ENCODE measurements around the gene NVL. TPM values are rescaled to one million over a fixed set of nuclear protein-coding genes. Genes with fewer than 3 reads are reported as not detected.

Gene NVL
- total and polyA plus RNA-seq, 2 of the 8 experiments (the other 6 are each of a cell fraction or from before 2014, with no cell fraction given) = 22.7 to 45.8 TPM

DNA sequence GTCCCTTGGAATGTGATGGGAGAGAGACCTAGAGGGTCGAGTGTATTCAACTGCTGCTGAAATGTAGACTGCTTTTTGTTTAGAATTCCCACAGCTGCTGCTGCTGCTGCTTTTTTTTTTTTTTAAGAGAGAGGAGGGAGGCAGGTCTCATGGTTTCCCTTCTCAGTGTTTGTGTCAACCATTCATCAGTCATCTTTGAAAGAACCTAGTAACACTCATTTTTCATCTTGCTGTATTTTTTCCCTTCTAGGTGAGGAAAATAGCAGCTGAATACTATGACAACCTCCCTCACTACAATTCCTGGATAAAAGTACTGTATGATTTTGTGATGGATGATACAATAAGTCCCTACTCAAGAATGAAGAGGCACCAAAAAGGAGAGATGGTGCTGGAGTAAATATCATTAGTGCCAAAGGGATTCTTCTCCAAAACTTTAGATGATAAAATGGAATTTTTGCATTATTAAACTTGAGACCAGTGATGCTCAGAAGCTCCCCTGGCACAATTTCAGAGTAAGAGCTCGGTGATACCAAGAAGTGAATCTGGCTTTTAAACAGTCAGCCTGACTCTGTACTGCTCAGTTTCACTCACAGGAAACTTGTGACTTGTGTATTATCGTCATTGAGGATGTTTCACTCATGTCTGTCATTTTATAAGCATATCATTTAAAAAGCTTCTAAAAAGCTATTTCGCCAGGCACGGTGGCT lies 137.7 kb downstream of the NVL start:
- Histone ChIP-seq H3K23me2 (ENCODE audit: low read depth, low read length) (no peaks in the 10 kb centered on the region), H4K91ac (replicated peaks; ENCODE audit: insufficient read length, low read length) (no peak overlapping the region), H2BK12ac (ENCODE audit: low read depth, low read length) (no peak overlapping the region), H4K8ac (ENCODE audit: extremely low read depth, insufficient read depth, low read length) (no peak overlapping the region), H3K14ac (ENCODE audit: insufficient read length) (no peak overlapping the region), H3K27ac (ENCODE audit: low read depth, low read length) (no peak overlapping the region), H3K4me1 (replicated peaks in 1 of 4; ENCODE audit: control insufficient read depth in 3 of 4, insufficient read depth in 4 of 4, low read length in 3 of 4) (peaks cover 0 to 3% (median 0%) of the 10 kb centered on the region in 4 experiments; a peak in 1 of 7 replicates), H3K56ac (replicated peaks; ENCODE audit: insufficient read length, low read depth, low read length) (no peak overlapping the region), H3K4me2 (ENCODE audit: insufficient read depth in 1 of 2, low read depth in 2 of 2, low read length in 2 of 2) (no peak overlapping the region), H2BK120ac (replicated peaks; ENCODE audit: low read depth, low read length) (no peak overlapping the region), H3K79me2 (ENCODE audit: control insufficient read depth in 1 of 2, insufficient read depth in 2 of 2, low read length in 2 of 2) (peaks cover 4 to 33% of the 10 kb centered on the region in 2 experiments), H3K4ac (replicated peaks; ENCODE audit: insufficient read length, low read depth, low read length) (no peak overlapping the region), H4K5ac (ENCODE audit: insufficient read length, low read depth, low read length) (no peak overlapping the region), H2AK5ac (ENCODE audit: low read depth, low read length) (no peak overlapping the region), H2AFZ (ENCODE audit: low read length) (no peak overlapping the region), H3K27me3 (replicated peaks in 1 of 4; ENCODE audit: control insufficient read depth in 3 of 4, extremely low read depth in 1 of 4, insufficient read depth in 3 of 4, low read length in 3 of 4) (no peaks in the 10 kb centered on the region), H3K79me1 (ENCODE audit: low read depth, low read length) (no peaks in the 10 kb centered on the region; the same call in 1 of the 2 replicates), H4K20me1 (replicated peaks in 1 of 2; ENCODE audit: control insufficient read depth in 1 of 2, insufficient read depth in 2 of 2, low read length in 2 of 2) (no peaks in the 10 kb centered on the region), H3K4me3 (ENCODE audit: extremely low read depth in 1 of 4, insufficient read depth in 2 of 4, low read depth in 3 of 4, low read length in 4 of 4) (no peak overlapping the region), H2BK5ac (ENCODE audit: low read depth, low read length) (no peak overlapping the region), H2BK15ac (ENCODE audit: low read length) (no peak overlapping the region), H3K23ac (ENCODE audit: insufficient read length) (no peak overlapping the region), H3K18ac (ENCODE audit: extremely low read depth, low read length) (no peak overlapping the region), H2BK20ac (ENCODE audit: low read length) (no peak overlapping the region), H3K9me3 (ENCODE audit: insufficient read depth in 2 of 2, low read depth in 1 of 2, low read length in 1 of 2) (peaks cover 0 to 2% of the 10 kb centered on the region in 2 experiments; a peak in 1 of 4 replicates), H3K36me3 (ENCODE audit: control insufficient read depth in 2 of 4, insufficient read depth in 4 of 4, low read length in 3 of 4) (peaks cover 2 to 32% (median 14%) of the 10 kb centered on the region in 4 experiments; a peak in 5 of 8 replicates), H3K9ac (replicated peaks in 1 of 4; ENCODE audit: extremely low read depth in 1 of 4, low read depth in 3 of 4, low read length in 3 of 4) (no peak overlapping the region)
- POLR2A ChIA-PET (ENCODE audit: partially characterized antibody) = no interaction called here
- CTCF ChIA-PET (ENCODE audit: partially characterized antibody) = interaction anchor here (0.7 to 1.6 kb wide), 4 partner anchors 9 to 23 kb away, joined by 3 to 8 read pairs (median 3); partner anchors contain the start of gene DEGS1
- DNase-seq (ENCODE audit: low read depth in 1 of 2, low spot score in 2 of 2) = no peak
- FAIRE-seq = no peak
- WGBS, 2 experiments (ENCODE audit: extremely low coverage in 1 of 2, insufficient coverage in 1 of 2, insufficient read length in 1 of 2, insufficient replicate concordance in 2 of 2, low coverage in 1 of 2, low lambda C conversion rate in 2 of 2, missing lambda C conversion rate in 1 of 2) = 94% methylated on average over 5 of the region's 5 CpGs; no CpG with 5 or more reads in 1 of the 2 experiments
- no peak for TF ChIP-seq CHD2 (IDR thresholded peaks at IDR 0.05; ENCODE audit: low read length)
- TF ChIP-seq RXRA (IDR thresholded peaks at IDR 0.05; ENCODE audit: insufficient read depth, low read depth, low read length) = no peak
- TF ChIP-seq HDAC2 (IDR thresholded peaks at IDR 0.05; ENCODE audit: borderline replicate concordance in 1 of 2, low read depth in 2 of 2, low read length in 2 of 2) = no peak
- no peak for TF ChIP-seq RNF2 (IDR thresholded peaks at IDR 0.05; ENCODE audit: borderline replicate concordance, low read depth, low read length, missing control alignments, poor library complexity, severe bottlenecking)
- no peak for TF ChIP-seq SP4 (IDR thresholded peaks at IDR 0.05; ENCODE audit: low read length)
- TF ChIP-seq CTBP2 (IDR thresholded peaks at IDR 0.05; ENCODE audit: borderline replicate concordance, insufficient read depth, insufficient read length, low read length) = no peak
- TF ChIP-seq SRF (IDR thresholded peaks at IDR 0.05; ENCODE audit: low read depth, low read length) = no peak
- no peak for TF ChIP-seq TAF7 (optimal IDR thresholded peaks at IDR 0.05; ENCODE audit: borderline replicate concordance, low read depth, low read length)
- no peak for TF ChIP-seq RBBP5 (IDR thresholded peaks at IDR 0.05; ENCODE audit: borderline replicate concordance, low read depth, low read length)
- TF ChIP-seq KDM4A (IDR thresholded peaks at IDR 0.05; ENCODE audit: low read depth, low read length, severe bottlenecking) = no peak
- TF ChIP-seq POLR2A (IDR thresholded peaks at IDR 0.05; ENCODE audit: control extremely low read depth in 1 of 2, low read depth in 2 of 2, low read length in 2 of 2) = no peak

Measured in H1 (cell line).